Mucosa of descending colon (tissue), 3 donors: ENCODE data around the gene ABCF2. TPM values are rescaled to one million over a fixed set of nuclear protein-coding genes. Genes with fewer than 3 reads are reported as not detected.

Experiments
- ATAC-seq: fragments of 200-7000 bp; cut with Tn5 transposase; one replicate; pipeline ENCODE4 v1.9.1; 2020; ENCODE audit warnings: mild to moderate bottlenecking, moderate library complexity
- DNase-seq, 3 donors: peaks; one replicate each; pipeline ENCODE4 v3.0.0-alpha.2; 2020
- H3K36me3 ChIP-seq: fragments of 200-600 bp; one replicate; pipeline ENCODE4 v1.8.0; 2021; ENCODE audit warnings: low read depth, mild to moderate bottlenecking
- H3K4me1 ChIP-seq: fragments of 200-600 bp; one replicate; pipeline ENCODE4 v1.8.0; 2021; ENCODE audit warnings: low read depth, mild to moderate bottlenecking
- H3K4me3 ChIP-seq: fragments of 200-600 bp; one replicate; pipeline ENCODE4 v1.8.0; 2021; ENCODE audit warnings: mild to moderate bottlenecking
- H3K9me3 ChIP-seq: fragments of 200-600 bp; one replicate; pipeline ENCODE4 v1.8.0; 2021; ENCODE audit warnings: mild to moderate bottlenecking
- intact Hi-C, 2 donors: fragments of 100-400 bp; cut with DNase I in 1 of 2; cut with micrococcal nuclease in 1 of 2; formaldehyde crosslinking; loops; one replicate each; pipeline versions ENCODE4 v1.11.0 to v1.11.1; 2022; cut with DNase I, micrococcal nuclease
- total RNA-seq, 3 donors: library from RNA; stranded (reverse); fragmentation: NEBNext Ultra II Directional in 2 of 3; extraction: Animal tissue kit (Norgen Biotek cat#: 25700) in 2 of 3; gene quantifications; one replicate each; pipeline versions ENCODE4 v1.2.1 to v1.2.4, GENCODE V29; 2021 to 2023
- TF ChIP-seq, protein P1 (sequence below): fragments of 200-600 bp; IDR thresholded peaks from one replicate; pipeline ENCODE4 v1.8.0; 2022; ENCODE audit warnings: antibody characterized with exemption, mild to moderate bottlenecking
- donor health status: DM: no; HTN: no; CAD: no; lungs with moderate emphysema.
- donor health status: DM: no; HTN: no; CAD: no.
- donor health status: DM: no; HTN: yes; CAD: no.

Gene ABCF2
- total RNA-seq, 3 donors from 2014 or later: 27.0 to 36.4 (median 28.4) TPM

GRCh38 chr7:151174246-151175046, 52.6 kb downstream of the ABCF2 start:
- TF ChIP-seq, protein P1, sequence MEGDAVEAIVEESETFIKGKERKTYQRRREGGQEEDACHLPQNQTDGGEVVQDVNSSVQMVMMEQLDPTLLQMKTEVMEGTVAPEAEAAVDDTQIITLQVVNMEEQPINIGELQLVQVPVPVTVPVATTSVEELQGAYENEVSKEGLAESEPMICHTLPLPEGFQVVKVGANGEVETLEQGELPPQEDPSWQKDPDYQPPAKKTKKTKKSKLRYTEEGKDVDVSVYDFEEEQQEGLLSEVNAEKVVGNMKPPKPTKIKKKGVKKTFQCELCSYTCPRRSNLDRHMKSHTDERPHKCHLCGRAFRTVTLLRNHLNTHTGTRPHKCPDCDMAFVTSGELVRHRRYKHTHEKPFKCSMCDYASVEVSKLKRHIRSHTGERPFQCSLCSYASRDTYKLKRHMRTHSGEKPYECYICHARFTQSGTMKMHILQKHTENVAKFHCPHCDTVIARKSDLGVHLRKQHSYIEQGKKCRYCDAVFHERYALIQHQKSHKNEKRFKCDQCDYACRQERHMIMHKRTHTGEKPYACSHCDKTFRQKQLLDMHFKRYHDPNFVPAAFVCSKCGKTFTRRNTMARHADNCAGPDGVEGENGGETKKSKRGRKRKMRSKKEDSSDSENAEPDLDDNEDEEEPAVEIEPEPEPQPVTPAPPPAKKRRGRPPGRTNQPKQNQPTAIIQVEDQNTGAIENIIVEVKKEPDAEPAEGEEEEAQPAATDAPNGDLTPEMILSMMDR: no peak
- H3K4me3 ChIP-seq: no peak overlapping the region
- H3K9me3 ChIP-seq: no peaks in the 10 kb centered on the region
- ATAC-seq: no peak
- no peaks in the 10 kb centered on the region for H3K4me1 ChIP-seq
- intact Hi-C loops: loop anchor here in 1 of 2 donors (5.0 to 10.0 kb wide), 2 partner anchors 52 to 130 kb away; no protein-coding TSS in a partner anchor
- H3K36me3 ChIP-seq: no peaks in the 10 kb centered on the region
- DNase-seq: no peak

GRCh38 chr7:151173386-151174245, 53.4 kb downstream of the ABCF2 start:
- Histone ChIP-seq H3K4me1 (no peaks in the 10 kb centered on the region), H3K4me3 (no peak overlapping the region), H3K9me3 (no peaks in the 10 kb centered on the region), H3K36me3 (no peaks in the 10 kb centered on the region)
- no peak for DNase-seq
- no peak for ATAC-seq
- intact Hi-C loops: loop anchor here in 1 of 2 donors (5.0 to 10.0 kb wide), 2 partner anchors 51 to 131 kb away; no protein-coding TSS in a partner anchor
- TF ChIP-seq, protein P1: no peak

DNA sequence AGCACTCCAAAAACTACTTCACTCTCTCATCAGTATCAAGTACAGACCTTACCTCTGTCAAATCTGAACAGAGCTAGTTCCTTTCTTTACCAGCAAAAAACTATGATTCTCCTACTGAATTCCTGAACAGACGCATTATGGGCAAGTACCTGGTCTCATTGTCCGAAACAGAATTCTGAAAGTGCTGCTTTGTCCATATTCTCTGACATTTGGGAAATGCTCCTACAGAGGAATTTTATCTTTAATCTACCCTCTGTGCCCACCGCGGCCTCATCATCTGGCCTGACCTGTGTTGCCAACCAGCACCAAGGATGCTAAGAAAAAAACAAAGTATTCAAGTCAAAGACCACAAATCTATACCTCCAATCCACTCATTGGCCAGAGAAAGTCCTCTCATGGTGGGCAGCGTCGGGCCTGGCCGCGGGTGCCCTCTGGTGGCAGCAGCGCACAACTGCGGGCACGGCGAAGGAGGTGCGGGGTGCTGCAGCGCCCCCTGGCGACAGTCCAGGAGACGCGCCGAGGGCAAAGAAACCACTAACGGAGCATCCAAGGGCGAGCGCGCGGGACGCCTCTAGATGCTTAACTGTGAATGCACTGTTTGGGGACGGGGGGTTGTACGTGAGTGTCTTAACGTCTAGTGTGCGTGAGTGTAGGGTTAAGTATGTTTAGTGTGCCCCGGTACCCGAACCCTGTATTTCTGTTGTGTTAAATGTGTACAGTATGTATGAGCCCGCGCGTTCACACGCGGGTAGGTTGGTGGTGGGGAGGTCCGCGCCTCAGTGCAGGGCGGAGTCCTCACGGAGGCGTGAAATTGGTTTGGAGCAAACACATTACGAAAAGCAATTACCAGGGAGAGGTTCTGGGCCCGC, 54.5 kb downstream of the ABCF2 start:
- no peaks in the 10 kb centered on the region for H3K9me3 ChIP-seq
- H3K4me3 ChIP-seq: no peak overlapping the region
- ATAC-seq (peak; percentile 98), DNase-seq (peak; percentile 82 to 87 (median 82))
- intact Hi-C loops: loop anchor here in 1 of 2 donors (5.0 to 10.0 kb wide), 2 partner anchors 50 to 132 kb away; no protein-coding TSS in a partner anchor
- no peaks in the 10 kb centered on the region for H3K36me3 ChIP-seq
- TF ChIP-seq, protein P1: peak; percentile 100
- H3K4me1 ChIP-seq: peaks cover 10% of the 10 kb centered on the region

DNA sequence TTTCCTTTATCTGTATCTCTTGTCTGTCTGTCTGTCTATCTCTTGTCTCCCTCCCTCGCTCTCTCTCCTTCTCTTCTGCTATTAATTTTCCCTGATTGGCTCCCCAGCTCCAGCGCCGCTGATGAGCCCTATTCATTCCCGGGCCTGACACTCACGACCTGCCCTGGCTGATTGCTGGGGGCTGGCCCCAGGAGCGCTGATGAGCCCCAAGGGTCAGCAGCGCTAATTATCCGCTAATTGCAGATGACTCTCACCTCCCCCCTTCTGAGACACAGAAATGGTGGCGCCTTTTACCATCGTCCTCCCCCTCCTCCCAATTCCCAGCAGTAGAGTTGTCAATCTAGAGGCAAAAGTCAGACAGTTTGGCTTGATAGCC, 58.2 kb downstream of the ABCF2 start:
- DNase-seq (no peak), ATAC-seq (no peak)
- intact Hi-C loops: loop anchor here in 1 of 2 donors (5.0 kb wide), 1 partner anchor 41 kb away; no protein-coding TSS in a partner anchor
- TF ChIP-seq, protein P1: no peak
- H3K9me3 ChIP-seq: no peaks in the 10 kb centered on the region
- H3K36me3 ChIP-seq: no peaks in the 10 kb centered on the region
- no peak overlapping the region for H3K4me3 ChIP-seq
- H3K4me1 ChIP-seq: peaks cover 17% of the 10 kb centered on the region
